ELR (cell line): ENCODE data around the gene PRPF4.

Source experiments
- DNase-seq: peaks from one replicate; pipeline ENCODE4 v3.0.0-alpha.2; 2015; ENCODE audit warnings: low read depth

Gene PRPF4

GRCh38 chr9:113311961-113312360 lies 36.5 kb downstream of the PRPF4 start:
- DNase-seq = no peak

- no peak for DNase-seq
These were observed 37.8 kb downstream of the PRPF4 start for GRCh38 chr9:113313261-113313660.

- DNase-seq = no peak
These were observed 39.8 kb downstream of the PRPF4 start for GRCh38 chr9:113315231-113315630.

GRCh38 chr9:113316030-113316429 lies 40.6 kb downstream of the PRPF4 start:
- DNase-seq = no peak

GRCh38 chr9:113317777-113318176 lies 42.3 kb downstream of the PRPF4 start:
- DNase-seq = no peak

- DNase-seq = no peak
These were observed 43.6 kb downstream of the PRPF4 start for GRCh38 chr9:113319054-113319453.

- DNase-seq = no peak
These were observed 44.6 kb downstream of the PRPF4 start for GRCh38 chr9:113320051-113320450.

GRCh38 chr9:113322671-113323070 lies 47.2 kb downstream of the PRPF4 start:
- DNase-seq = no peak

GRCh38 chr9:113326230-113326629 lies 50.8 kb downstream of the PRPF4 start:
- no peak for DNase-seq

- no peak for DNase-seq
These were observed 52.8 kb downstream of the PRPF4 start for GRCh38 chr9:113328045-113328782.

GRCh38 chr9:113331780-113332179 lies 56.3 kb downstream of the PRPF4 start:
- DNase-seq = no peak

GRCh38 chr9:113337714-113338113 lies 62.3 kb downstream of the PRPF4 start:
- no peak for DNase-seq

GRCh38 chr9:113340011-113340699 lies 64.7 kb downstream of the PRPF4 start, which contains the start of gene WDR31:
TSS of gene WDR31 (minus strand) at chr9:113340275. CDS start at chr9:113332022, 8,253 bp downstream.
- DNase-seq = peak; percentile 89

- DNase-seq = no peak
These were observed 66.4 kb downstream of the PRPF4 start for GRCh38 chr9:113341712-113342410.
